ENCODE data around the gene COPE. TPM values are rescaled to one million over a fixed set of nuclear protein-coding genes. Genes with fewer than 3 reads are reported as not detected.

Gene COPE
- total RNA-seq, 1 experiment from 2014 or later: 408 TPM

- Histone ChIP-seq H3K4me2 (ENCODE audit: low read length) (no peak overlapping the region), H3K36me3 (ENCODE audit: low read depth, low read length) (peaks cover 28% of the 10 kb centered on the region; the same call in 1 of the 2 replicates), H3K27me3 (ENCODE audit: low read length) (no peaks in the 10 kb centered on the region), H3K4me1 (ENCODE audit: insufficient read depth, low read length) (no peaks in the 10 kb centered on the region), H4K20me1 (ENCODE audit: low read length) (no peaks in the 10 kb centered on the region), H3K4me3 (ENCODE audit: low read length) (no peak overlapping the region), H3F3A (ENCODE audit: low read length, unreplicated experiment) (no peaks in the 10 kb centered on the region), H3K9me2 (replicated peaks; ENCODE audit: low read length) (no peaks in the 10 kb centered on the region), H2AFZ (ENCODE audit: low read length) (no peak overlapping the region), H3K9me3 (ENCODE audit: low read length) (no peaks in the 10 kb centered on the region), H3K79me2 (ENCODE audit: low read length) (no peaks in the 10 kb centered on the region), H3K27ac (ENCODE audit: low read length) (no peak overlapping the region), H3K9ac (ENCODE audit: low read length) (no peak overlapping the region)
- ChIA-PET CTCF (no interaction called here), POLR2A (ENCODE audit: unreplicated experiment) (interaction anchor here (0.5 to 1.6 kb wide), 2 partner anchors 9 to 58 kb away, joined by 3 to 7 read pairs; partner anchors contain the start of gene COPE)
- DNase-seq (no peak), ATAC-seq (no peak)
- TF ChIP-seq EZH2phosphoT487 (IDR thresholded peaks at IDR 0.05; ENCODE audit: borderline replicate concordance, low read length): no peak
- no peak for TF ChIP-seq CTCF (conservative IDR thresholded peaks at IDR 0.05; ENCODE audit: low read depth, low read length)
- intact Hi-C loops (cut with micrococcal nuclease): no loop called here
- BruUV-seq (replicated peaks): TSS peak; percentile 45
Observed at GRCh38 chr19:18928018-18928805, 9.0 kb upstream of the COPE start.

DNA sequence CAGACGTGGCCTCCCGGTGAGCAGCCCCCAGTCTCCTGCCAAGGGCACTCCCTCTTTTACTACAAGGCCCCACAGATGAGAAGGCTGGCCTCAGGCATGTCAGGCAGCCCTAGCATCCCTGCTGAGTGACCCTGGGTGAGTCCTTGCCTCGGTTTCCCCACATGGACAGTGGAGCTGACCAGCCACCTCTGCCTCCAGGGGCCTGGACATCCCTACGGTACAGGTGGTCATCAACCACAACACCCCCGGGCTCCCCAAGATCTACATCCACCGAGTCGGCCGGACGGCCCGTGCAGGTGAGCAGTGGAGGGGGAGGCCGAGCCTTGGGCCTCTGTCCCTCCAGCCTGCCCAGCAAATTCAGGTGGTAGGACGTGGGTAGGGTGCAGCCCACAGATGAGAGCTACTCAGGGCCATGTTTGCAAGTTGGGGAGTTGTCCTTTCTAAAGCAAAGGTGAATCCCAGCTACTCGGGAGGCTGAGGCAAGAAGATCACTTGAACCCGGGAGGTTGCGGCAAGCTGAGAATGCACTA, 5.6 kb upstream of the COPE start:
- CTCF ChIA-PET: no interaction called here
- no peaks in the 10 kb centered on the region for H3K27me3 ChIP-seq (ENCODE audit: low read length)
- H3K9ac ChIP-seq (ENCODE audit: low read length): no peak overlapping the region
- peaks cover 5% of the 10 kb centered on the region for H3K4me1 ChIP-seq (ENCODE audit: insufficient read depth, low read length)
- H3K9me2 ChIP-seq (replicated peaks; ENCODE audit: low read length): no peaks in the 10 kb centered on the region
- no TSS peak for BruUV-seq (replicated peaks)
- TF ChIP-seq CTCF (conservative IDR thresholded peaks at IDR 0.05; ENCODE audit: low read depth, low read length) (no peak), EZH2 (IDR thresholded peaks at IDR 0.05; ENCODE audit: low read length, unreplicated experiment) (no peak), EZH2phosphoT487 (IDR thresholded peaks at IDR 0.05; ENCODE audit: borderline replicate concordance, low read length) (no peak)
- H3K27ac ChIP-seq (ENCODE audit: low read length): no peak overlapping the region
- no peaks in the 10 kb centered on the region for H3F3A ChIP-seq (ENCODE audit: low read length, unreplicated experiment)
- no peak for DNase-seq
- H2AFZ ChIP-seq (ENCODE audit: low read length): no peak overlapping the region
- peaks cover 40% of the 10 kb centered on the region for H3K36me3 ChIP-seq (ENCODE audit: low read depth, low read length)
- intact Hi-C loops (cut with micrococcal nuclease): no loop called here
- POLR2A ChIA-PET (ENCODE audit: unreplicated experiment): no interaction called here
- no peaks in the 10 kb centered on the region for H4K20me1 ChIP-seq (ENCODE audit: low read length)
- no peak overlapping the region for H3K4me3 ChIP-seq (ENCODE audit: low read length)
- no peak for ATAC-seq
- H3K79me2 ChIP-seq (ENCODE audit: low read length): peaks cover 19% of the 10 kb centered on the region
- no peaks in the 10 kb centered on the region for H3K9me3 ChIP-seq (ENCODE audit: low read length)
- H3K4me2 ChIP-seq (ENCODE audit: low read length): no peak overlapping the region

Data from PC-3 (cell line).